Mesendoderm (in vitro differentiated cells): ENCODE measurements around the gene BARX2.

Source experiments
- DNase-seq: peaks from one replicate; pipeline ENCODE4 v3.0.0; 2013
- H2AK5ac ChIP-seq: 2 replicates; pipeline ENCODE4 v1.6.1; 2013; ENCODE audit warnings: low read length, inconsistent platforms
- H2BK120ac ChIP-seq: 2 replicates; pipeline ENCODE4 v1.6.1; 2013; ENCODE audit warnings: low read depth, mild to moderate bottlenecking, low read length, moderate library complexity, mixed read lengths
- H2BK15ac ChIP-seq: replicated peaks from 2 replicates; pipeline ENCODE4 v1.6.1; 2013; ENCODE audit warnings: low read depth, mild to moderate bottlenecking, moderate library complexity
- H2BK5ac ChIP-seq: 2 replicates; pipeline ENCODE4 v1.6.1; 2013; ENCODE audit warnings: low read length, inconsistent platforms
- H3K18ac ChIP-seq: 2 replicates; pipeline ENCODE4 v1.6.1; 2013; ENCODE audit warnings: mild to moderate bottlenecking, low read length, mixed read lengths
- H3K23ac ChIP-seq: one replicate; pipeline ENCODE4 v1.6.1; 2013; ENCODE audit warnings: low read length
- H3K27ac ChIP-seq: 2 replicates; pipeline ENCODE4 v1.5.1; 2013; ENCODE audit warnings: low read depth, mild to moderate bottlenecking, inconsistent platforms, low read length, moderate library complexity
- H3K27me3 ChIP-seq: 2 replicates; pipeline ENCODE4 v1.6.1; 2013; ENCODE audit warnings: low read length, control low read depth, mild to moderate bottlenecking, inconsistent platforms; ENCODE audit not compliant: insufficient read depth, poor library complexity
- H3K36me3 ChIP-seq: 2 replicates; pipeline ENCODE4 v1.6.1; 2013; ENCODE audit warnings: low read length, inconsistent platforms; ENCODE audit not compliant: control insufficient read depth, insufficient read depth
- H3K4ac ChIP-seq: one replicate; pipeline ENCODE4 v1.6.1; 2013; ENCODE audit warnings: low read depth, mild to moderate bottlenecking, low read length, moderate library complexity
- H3K4me1 ChIP-seq: 2 replicates; pipeline ENCODE4 v1.6.1; 2013; ENCODE audit warnings: low read depth, low read length, inconsistent platforms; ENCODE audit not compliant: control insufficient read depth
- H3K4me2 ChIP-seq: 2 replicates; pipeline ENCODE4 v1.6.1; 2013; ENCODE audit warnings: low read length
- H3K4me3 ChIP-seq: 2 replicates; pipeline ENCODE4 v1.5.1; 2013; ENCODE audit warnings: mild to moderate bottlenecking, low read length
- H3K56ac ChIP-seq: one replicate; pipeline ENCODE4 v1.6.1; 2013; ENCODE audit warnings: low read length
- H3K79me1 ChIP-seq: 2 replicates; pipeline ENCODE4 v1.6.1; 2013; ENCODE audit warnings: low read length, inconsistent platforms
- H3K79me2 ChIP-seq: 2 replicates; pipeline ENCODE4 v1.6.1; 2013; ENCODE audit warnings: mild to moderate bottlenecking, low read length; ENCODE audit not compliant: control insufficient read depth, insufficient read depth
- H3K9ac ChIP-seq: 2 replicates; pipeline ENCODE4 v1.6.1; 2013; ENCODE audit warnings: low read length, inconsistent platforms
- H4K5ac ChIP-seq: one replicate; pipeline ENCODE4 v1.6.1; 2013; ENCODE audit warnings: low read length
- H4K8ac ChIP-seq: one replicate; pipeline ENCODE4 v1.6.1; 2013; ENCODE audit warnings: low read depth, mild to moderate bottlenecking, control low read depth, low read length, moderate library complexity
- whole genome bisulfite sequencing: extraction: QIAGEN DNeasy Blood & Tissue Kit; methylation state at CpG from one replicate; pipeline ENCODE4 v1.1.7; 2013; ENCODE audit warnings: low lambda C conversion rate, missing lambda C conversion rate; ENCODE audit not compliant: insufficient coverage; ENCODE audit errors: extremely low coverage; 5-methylcytosine and 5-hydroxymethylcytosine counted together

The BARX2 gene

GRCh38 chr11:129444274-129444673 is 68.6 kb downstream of the BARX2 start:
- Histone ChIP-seq H3K36me3 (no peaks in the 10 kb centered on the region), H3K4ac (no peak overlapping the region), H2BK120ac (no peak overlapping the region), H3K18ac (no peak overlapping the region), H4K5ac (no peak overlapping the region), H4K8ac (no peak overlapping the region), H3K56ac (no peak overlapping the region), H3K4me2 (no peak overlapping the region), H3K27me3 (no peaks in the 10 kb centered on the region), H3K4me1 (no peaks in the 10 kb centered on the region), H3K79me1 (no peaks in the 10 kb centered on the region), H2BK15ac (no peak overlapping the region), H3K27ac (no peak overlapping the region), H2AK5ac (no peak overlapping the region), H3K9ac (no peak overlapping the region), H2BK5ac (no peak overlapping the region), H3K23ac (no peak overlapping the region), H3K4me3 (no peak overlapping the region), H3K79me2 (no peaks in the 10 kb centered on the region)
- no CpG with 5 or more reads among the region's 5 CpGs for WGBS
- no peak for DNase-seq

- Histone ChIP-seq H3K4me1 (no peaks in the 10 kb centered on the region), H2BK15ac (no peak overlapping the region), H3K4ac (no peak overlapping the region), H4K8ac (no peak overlapping the region), H3K79me2 (no peaks in the 10 kb centered on the region), H4K5ac (no peak overlapping the region), H3K23ac (no peak overlapping the region), H3K9ac (no peak overlapping the region), H3K56ac (no peak overlapping the region), H3K27me3 (no peaks in the 10 kb centered on the region), H3K79me1 (no peaks in the 10 kb centered on the region), H3K4me2 (no peak overlapping the region), H3K36me3 (no peaks in the 10 kb centered on the region), H2BK120ac (no peak overlapping the region), H3K27ac (no peak overlapping the region), H3K4me3 (no peak overlapping the region), H2BK5ac (no peak overlapping the region), H3K18ac (no peak overlapping the region), H2AK5ac (no peak overlapping the region)
- no CpG with 5 or more reads among the region's 9 CpGs for WGBS
- no peak for DNase-seq
Measured at GRCh38 chr11:129445226-129445625, 69.6 kb downstream of the BARX2 start.

- Histone ChIP-seq H3K56ac (no peak overlapping the region), H4K8ac (no peak overlapping the region), H2BK5ac (no peak overlapping the region), H3K4me2 (no peak overlapping the region), H3K27me3 (no peaks in the 10 kb centered on the region), H2BK120ac (no peak overlapping the region), H3K79me1 (no peaks in the 10 kb centered on the region), H3K27ac (no peak overlapping the region), H3K23ac (no peak overlapping the region), H3K9ac (no peak overlapping the region), H3K4me1 (no peaks in the 10 kb centered on the region), H2BK15ac (no peak overlapping the region), H4K5ac (no peak overlapping the region), H3K18ac (no peak overlapping the region), H3K4ac (no peak overlapping the region), H3K79me2 (no peaks in the 10 kb centered on the region), H3K36me3 (no peaks in the 10 kb centered on the region), H2AK5ac (no peak overlapping the region), H3K4me3 (no peak overlapping the region)
- no peak for DNase-seq
- WGBS = no CpG with 5 or more reads among the region's 3 CpGs
Measured at GRCh38 chr11:129446572-129446971, 70.9 kb downstream of the BARX2 start.

GRCh38 chr11:129447654-129448239 is 72.1 kb downstream of the BARX2 start:
- WGBS = no CpG with 5 or more reads among the region's 7 CpGs

GRCh38 chr11:129451524-129451923 is 75.9 kb downstream of the BARX2 start:
- H3K4me3 ChIP-seq = no peak overlapping the region

More at GRCh38 chr11:129447654-129448239, 72.1 kb downstream of the BARX2 start:
- no peak overlapping the region for H2BK5ac ChIP-seq
- H3K36me3 ChIP-seq = no peaks in the 10 kb centered on the region
- H3K9ac ChIP-seq = no peak overlapping the region
- no peaks in the 10 kb centered on the region for H3K27me3 ChIP-seq
- no peak overlapping the region for H2AK5ac ChIP-seq
- H3K79me2 ChIP-seq = no peaks in the 10 kb centered on the region
- H3K79me1 ChIP-seq = no peaks in the 10 kb centered on the region
- no peak overlapping the region for H2BK15ac ChIP-seq
- no peaks in the 10 kb centered on the region for H3K4me1 ChIP-seq
- H3K18ac ChIP-seq = no peak overlapping the region
- H3K4me3 ChIP-seq = no peak overlapping the region
- no peak overlapping the region for H4K5ac ChIP-seq
- H3K4ac ChIP-seq = no peak overlapping the region
- no peak overlapping the region for H3K4me2 ChIP-seq
- H3K56ac ChIP-seq = no peak overlapping the region
- no peak overlapping the region for H2BK120ac ChIP-seq
- H4K8ac ChIP-seq = no peak overlapping the region
- no peak overlapping the region for H3K27ac ChIP-seq
- DNase-seq = no peak
- H3K23ac ChIP-seq = no peak overlapping the region

GRCh38 chr11:129453293-129453721 is 77.7 kb downstream of the BARX2 start:
- Histone ChIP-seq H3K18ac (no peak overlapping the region), H3K9ac (no peak overlapping the region), H3K27ac (no peak overlapping the region), H3K4me2 (no peak overlapping the region), H2AK5ac (no peak overlapping the region), H3K4me1 (no peaks in the 10 kb centered on the region), H3K79me1 (no peaks in the 10 kb centered on the region), H2BK15ac (no peak overlapping the region), H3K36me3 (no peaks in the 10 kb centered on the region), H3K27me3 (no peaks in the 10 kb centered on the region), H2BK120ac (no peak overlapping the region), H3K4ac (no peak overlapping the region), H4K5ac (no peak overlapping the region), H3K23ac (no peak overlapping the region), H3K79me2 (no peaks in the 10 kb centered on the region), H4K8ac (no peak overlapping the region), H2BK5ac (no peak overlapping the region), H3K4me3 (no peak overlapping the region), H3K56ac (no peak overlapping the region)
- no CpG with 5 or more reads among the region's 6 CpGs for WGBS
- no peak for DNase-seq

More at GRCh38 chr11:129451524-129451923, 75.9 kb downstream of the BARX2 start:
- no peak overlapping the region for H2AK5ac ChIP-seq
- no peak overlapping the region for H2BK5ac ChIP-seq
- H3K79me2 ChIP-seq = no peaks in the 10 kb centered on the region
- DNase-seq = no peak
- no peaks in the 10 kb centered on the region for H3K79me1 ChIP-seq
- H3K27me3 ChIP-seq = no peaks in the 10 kb centered on the region
- no peak overlapping the region for H3K56ac ChIP-seq
- no peak overlapping the region for H3K4me2 ChIP-seq
- no peak overlapping the region for H3K18ac ChIP-seq
- H4K8ac ChIP-seq = no peak overlapping the region
- H2BK120ac ChIP-seq = no peak overlapping the region
- no peak overlapping the region for H3K23ac ChIP-seq
- no peaks in the 10 kb centered on the region for H3K36me3 ChIP-seq
- H3K27ac ChIP-seq = no peak overlapping the region
- no peaks in the 10 kb centered on the region for H3K4me1 ChIP-seq
- no CpG with 5 or more reads among the region's 5 CpGs for WGBS
- H3K9ac ChIP-seq = no peak overlapping the region
- H4K5ac ChIP-seq = no peak overlapping the region
- H3K4ac ChIP-seq = no peak overlapping the region
- no peak overlapping the region for H2BK15ac ChIP-seq
